ENCODE results near the gene FASTKD2.
"Not testable (repeated sequence)": the region's sequence is repeated elsewhere in the genome, so short reads cannot be mapped to it uniquely, and the experiment has no call there.

FASTKD2 gene

GRCh38 chr2:206801418-206802189 lies 36.2 kb downstream of the FASTKD2 start:
- Mint-ChIP-seq H3K9me3 (no peaks in the 10 kb centered on the region), H3K27ac (no peak overlapping the region), H3K4me1 (ENCODE audit: low read depth) (peaks cover 12% of the 10 kb centered on the region), H3K4me3 (no peak overlapping the region), H3K36me3 (ENCODE audit: low read depth) (no peaks in the 10 kb centered on the region), H3K27me3 (ENCODE audit: low read depth) (no peaks in the 10 kb centered on the region)
- DNase-seq (ENCODE audit: low spot score), result no peak

GRCh38 chr2:206802654-206803514 lies 37.5 kb downstream of the FASTKD2 start:
- Mint-ChIP-seq H3K4me1 (ENCODE audit: low read depth) (peaks cover 12% of the 10 kb centered on the region), H3K27me3 (ENCODE audit: low read depth) (no peaks in the 10 kb centered on the region), H3K9me3 (no peaks in the 10 kb centered on the region), H3K4me3 (no peak overlapping the region), H3K27ac (no peak overlapping the region), H3K36me3 (ENCODE audit: low read depth) (no peaks in the 10 kb centered on the region)
- no peak for DNase-seq (ENCODE audit: low spot score)

GRCh38 chr2:206804326-206804725 lies 38.9 kb downstream of the FASTKD2 start:
- H3K27me3 Mint-ChIP-seq (ENCODE audit: low read depth), result no peaks in the 10 kb centered on the region
- H3K4me3 Mint-ChIP-seq, result no peak overlapping the region
- no peak for DNase-seq (ENCODE audit: low spot score)
- no peaks in the 10 kb centered on the region for H3K36me3 Mint-ChIP-seq (ENCODE audit: low read depth)
- H3K27ac Mint-ChIP-seq, result no peak overlapping the region
- H3K9me3 Mint-ChIP-seq, result no peaks in the 10 kb centered on the region
- H3K4me1 Mint-ChIP-seq (ENCODE audit: low read depth), result peaks cover 9% of the 10 kb centered on the region

GRCh38 chr2:206805887-206806607 lies 40.6 kb downstream of the FASTKD2 start:
- peaks cover 3% of the 10 kb centered on the region for H3K4me1 Mint-ChIP-seq (ENCODE audit: low read depth)
- no peak overlapping the region for H3K4me3 Mint-ChIP-seq
- no peaks in the 10 kb centered on the region for H3K27me3 Mint-ChIP-seq (ENCODE audit: low read depth)
- H3K36me3 Mint-ChIP-seq (ENCODE audit: low read depth), result no peaks in the 10 kb centered on the region
- no peak overlapping the region for H3K27ac Mint-ChIP-seq
- no peak for DNase-seq (ENCODE audit: low spot score)
- no peaks in the 10 kb centered on the region for H3K9me3 Mint-ChIP-seq

- H3K4me1 Mint-ChIP-seq (ENCODE audit: low read depth); H3K27me3 Mint-ChIP-seq (ENCODE audit: low read depth); DNase-seq (ENCODE audit: low spot score); H3K9me3 Mint-ChIP-seq; H3K4me3 Mint-ChIP-seq; H3K27ac Mint-ChIP-seq; H3K36me3 Mint-ChIP-seq (ENCODE audit: low read depth): not testable (repeated sequence)
Observed at GRCh38 chr2:206807624-206808023, 42.2 kb downstream of the FASTKD2 start.

GRCh38 chr2:206812471-206812870 lies 47.1 kb downstream of the FASTKD2 start:
- not testable (repeated sequence) for H3K4me1 Mint-ChIP-seq (ENCODE audit: low read depth); H3K27ac Mint-ChIP-seq; H3K9me3 Mint-ChIP-seq

GRCh38 chr2:206814498-206814897 lies 49.1 kb downstream of the FASTKD2 start:
- H3K4me3 Mint-ChIP-seq, result no peak overlapping the region
- DNase-seq (ENCODE audit: low spot score), result no peak
- H3K36me3 Mint-ChIP-seq (ENCODE audit: low read depth), result no peaks in the 10 kb centered on the region
- no peak overlapping the region for H3K27ac Mint-ChIP-seq
- no peaks in the 10 kb centered on the region for H3K4me1 Mint-ChIP-seq (ENCODE audit: low read depth)
- no peaks in the 10 kb centered on the region for H3K9me3 Mint-ChIP-seq
- peaks cover 11% of the 10 kb centered on the region for H3K27me3 Mint-ChIP-seq (ENCODE audit: low read depth)

More at GRCh38 chr2:206812471-206812870, 47.1 kb downstream of the FASTKD2 start:
- not testable (repeated sequence) for DNase-seq (ENCODE audit: low spot score); H3K4me3 Mint-ChIP-seq; H3K36me3 Mint-ChIP-seq (ENCODE audit: low read depth)
- H3K27me3 Mint-ChIP-seq (ENCODE audit: low read depth), result peaks cover 11% of the 10 kb centered on the region

GRCh38 chr2:206820807-206821206 lies 55.4 kb downstream of the FASTKD2 start:
- Mint-ChIP-seq H3K27ac (no peak overlapping the region), H3K4me1 (ENCODE audit: low read depth) (no peaks in the 10 kb centered on the region), H3K36me3 (ENCODE audit: low read depth) (no peaks in the 10 kb centered on the region), H3K4me3 (no peak overlapping the region), H3K9me3 (no peaks in the 10 kb centered on the region), H3K27me3 (ENCODE audit: low read depth) (peaks cover 2% of the 10 kb centered on the region)
- no peak for DNase-seq (ENCODE audit: low spot score)

GRCh38 chr2:206823178-206823577 lies 57.8 kb downstream of the FASTKD2 start:
- Mint-ChIP-seq H3K27ac (no peak overlapping the region), H3K27me3 (ENCODE audit: low read depth) (peaks cover 2% of the 10 kb centered on the region), H3K4me3 (no peak overlapping the region)

GRCh38 chr2:206824087-206824618 lies 58.7 kb downstream of the FASTKD2 start:
- H3K4me1 Mint-ChIP-seq (ENCODE audit: low read depth), result no peaks in the 10 kb centered on the region
- peaks cover 2% of the 10 kb centered on the region for H3K27me3 Mint-ChIP-seq (ENCODE audit: low read depth)
- H3K36me3 Mint-ChIP-seq (ENCODE audit: low read depth), result no peaks in the 10 kb centered on the region
- no peak overlapping the region for H3K4me3 Mint-ChIP-seq
- DNase-seq (ENCODE audit: low spot score), result no peak
- H3K27ac Mint-ChIP-seq, result no peak overlapping the region
- no peaks in the 10 kb centered on the region for H3K9me3 Mint-ChIP-seq

More at GRCh38 chr2:206823178-206823577, 57.8 kb downstream of the FASTKD2 start:
- H3K9me3 Mint-ChIP-seq, result no peaks in the 10 kb centered on the region
- no peaks in the 10 kb centered on the region for H3K4me1 Mint-ChIP-seq (ENCODE audit: low read depth)
- DNase-seq (ENCODE audit: low spot score), result no peak
- no peaks in the 10 kb centered on the region for H3K36me3 Mint-ChIP-seq (ENCODE audit: low read depth)

GRCh38 chr2:206824993-206825392 lies 59.6 kb downstream of the FASTKD2 start:
- Mint-ChIP-seq H3K4me1 (ENCODE audit: low read depth) (no peaks in the 10 kb centered on the region), H3K9me3 (no peaks in the 10 kb centered on the region), H3K27me3 (ENCODE audit: low read depth) (no peaks in the 10 kb centered on the region), H3K4me3 (no peak overlapping the region), H3K27ac (no peak overlapping the region), H3K36me3 (ENCODE audit: low read depth) (no peaks in the 10 kb centered on the region)
- DNase-seq (ENCODE audit: low spot score), result no peak

GRCh38 chr2:206831442-206831995 lies 66.1 kb downstream of the FASTKD2 start:
- DNase-seq (ENCODE audit: low spot score), result no peak
- H3K36me3 Mint-ChIP-seq (ENCODE audit: low read depth), result no peaks in the 10 kb centered on the region
- H3K9me3 Mint-ChIP-seq, result peaks cover 12% of the 10 kb centered on the region
- no peak overlapping the region for H3K27ac Mint-ChIP-seq
- no peak overlapping the region for H3K4me3 Mint-ChIP-seq
- no peaks in the 10 kb centered on the region for H3K4me1 Mint-ChIP-seq (ENCODE audit: low read depth)
- no peaks in the 10 kb centered on the region for H3K27me3 Mint-ChIP-seq (ENCODE audit: low read depth)

GRCh38 chr2:206832873-206833272 lies 67.5 kb downstream of the FASTKD2 start:
- no peak overlapping the region for H3K27ac Mint-ChIP-seq
- DNase-seq (ENCODE audit: low spot score), result no peak
- no peaks in the 10 kb centered on the region for H3K4me1 Mint-ChIP-seq (ENCODE audit: low read depth)
- H3K4me3 Mint-ChIP-seq, result no peak overlapping the region
- H3K9me3 Mint-ChIP-seq, result peaks cover 12% of the 10 kb centered on the region
- H3K27me3 Mint-ChIP-seq (ENCODE audit: low read depth), result peaks cover 8% of the 10 kb centered on the region
- H3K36me3 Mint-ChIP-seq (ENCODE audit: low read depth), result no peaks in the 10 kb centered on the region

Data from T-helper 2 cell treated with Interferon-gamma antibody and Interleukin-4, amounts not matched to agents 5 μg/mL and 100 μg/mL, for 36 hours (primary cell).